ENCODE results near the gene KCNJ6. TPM values are rescaled to one million over a fixed set of nuclear protein-coding genes. Genes with fewer than 3 reads are reported as not detected.

The KCNJ6 gene
- total RNA-seq, 1 experiment from 2014 or later = 1.2 TPM

GRCh38 chr21:37783016-37783415 lies 133.2 kb downstream of the KCNJ6 start:
- Histone ChIP-seq H3K4ac (ENCODE audit: low read depth, low read length) (no peak overlapping the region), H3K18ac (ENCODE audit: insufficient read length, low read depth, low read length) (no peak overlapping the region), H3K27me3 (ENCODE audit: insufficient read depth, low read length) (no peaks in the 10 kb centered on the region), H2BK20ac (ENCODE audit: low read depth, low read length, poor library complexity, severe bottlenecking) (no peak overlapping the region), H3K9me3 (ENCODE audit: control insufficient read depth, low read depth, low read length) (no peaks in the 10 kb centered on the region), H3K56ac (ENCODE audit: insufficient read length, low read depth, low read length) (no peak overlapping the region), H3K79me1 (ENCODE audit: insufficient read depth, low read depth, low read length, poor library complexity, severe bottlenecking) (no peaks in the 10 kb centered on the region), H4K20me1 (ENCODE audit: control insufficient read depth, insufficient read depth, insufficient read length) (no peaks in the 10 kb centered on the region), H3K4me2 (ENCODE audit: insufficient read depth, insufficient read length, low read length) (no peak overlapping the region), H3K14ac (ENCODE audit: insufficient read depth, low read length) (no peak overlapping the region; the same call in 1 of the 2 replicates), H3K79me2 (ENCODE audit: insufficient read depth, low read length) (no peaks in the 10 kb centered on the region), H4K91ac (ENCODE audit: insufficient read length, low read depth, low read length) (no peak overlapping the region), H2BK120ac (ENCODE audit: low read depth, low read length, poor library complexity, severe bottlenecking) (no peak overlapping the region), H3K4me1 (ENCODE audit: insufficient read depth, low read length) (no peaks in the 10 kb centered on the region; the same call in 1 of the 2 replicates), H2BK12ac (ENCODE audit: insufficient read length, low read depth, low read length) (no peak overlapping the region), H3K23ac (ENCODE audit: insufficient read length, low read depth, low read length) (no peak overlapping the region), H2AFZ (ENCODE audit: low read length) (no peak overlapping the region), H3K27ac (ENCODE audit: insufficient read length, low read depth, low read length) (no peak overlapping the region), H3K9ac (ENCODE audit: extremely low read depth, insufficient read length, low read length) (no peak overlapping the region), H2BK5ac (ENCODE audit: insufficient read length, low read length) (no peak overlapping the region), H4K8ac (replicated peaks; ENCODE audit: insufficient read length, low read depth, low read length) (no peak overlapping the region), H3T11ph (ENCODE audit: low read length) (no peak overlapping the region), H3K23me2 (ENCODE audit: insufficient read length, low read depth, low read length, poor library complexity, severe bottlenecking) (no peaks in the 10 kb centered on the region), H4K5ac (ENCODE audit: insufficient read length, low read depth, low read length) (no peak overlapping the region), H2BK15ac (ENCODE audit: low read depth, low read length) (no peak overlapping the region), H2AK5ac (ENCODE audit: insufficient read length, low read length) (no peak overlapping the region)
- no peak for DNase-seq
- no peak for TF ChIP-seq CTCF (conservative IDR thresholded peaks at IDR 0.05)
- Mint-ChIP-seq H3K9me3 (peaks cover 14 to 21% of the 10 kb centered on the region in 2 experiments), H3K4me1 (peaks cover 0 to 3% of the 10 kb centered on the region in 2 experiments; a peak in 1 of 4 replicates), H3K36me3 (ENCODE audit: insufficient read depth in 1 of 3, low read depth in 3 of 3) (peaks cover 0 to 22% (median 7%) of the 10 kb centered on the region in 3 experiments; a peak in 5 of 7 replicates), H3K4me3 (no peak overlapping the region), H3K27ac (no peak overlapping the region), H3K27me3 (ENCODE audit: low read depth) (peaks cover 2% of the 10 kb centered on the region; the same call in 1 of the 2 replicates)
- no CpG with 5 or more reads among the region's 6 CpGs for WGBS (ENCODE audit: extremely low coverage, insufficient read length, low lambda C conversion rate)

All from H9 (cell line).